Thoracic aorta (tissue), 2 donors: ENCODE measurements around the gene METTL1. TPM values are rescaled to one million over a fixed set of nuclear protein-coding genes. Genes with fewer than 3 reads are reported as not detected.

Experiments used
- ATAC-seq: fragments of 150-250 bp; one replicate; pipeline ENCODE4 v1.8.0; 2017; ENCODE audit warnings: low read depth; ENCODE audit not compliant: insufficient number of reproducible peaks, low FRiP score
- DNase-seq: peaks from one replicate; pipeline ENCODE4 v3.0.0-alpha.2; 2020; ENCODE audit warnings: low spot score
- H3K27ac ChIP-seq, 2 donors: fragments of 200-600 bp; sonication (generic); 1 replicate in 1 of 2; 2 replicates in 1 of 2; pipeline ENCODE4 v1.5.1; 2016; ENCODE audit warnings: mild to moderate bottlenecking in 2 of 2, moderate library complexity in 2 of 2
- H3K27me3 ChIP-seq: fragments of 200-600 bp; sonication (generic); replicated peaks from 2 replicates; pipeline ENCODE4 v1.6.0; 2016; ENCODE audit warnings: mild to moderate bottlenecking; ENCODE audit not compliant: insufficient read depth
- H3K36me3 ChIP-seq: fragments of 200-600 bp; sonication (generic); one replicate; pipeline ENCODE4 v1.5.1; 2016
- H3K4me1 ChIP-seq, 2 donors: fragments of 200-600 bp; sonication (generic); 1 replicate in 1 of 2; 2 replicates in 1 of 2; pipeline versions ENCODE4 v1.5.1 to v1.6.0; 2016; ENCODE audit warnings: low read depth in 2 of 2, mild to moderate bottlenecking in 1 of 2; ENCODE audit not compliant: control insufficient read depth in 1 of 2
- H3K4me3 ChIP-seq: fragments of 200-600 bp; sonication (generic); 2 replicates; pipeline ENCODE4 v1.5.1; 2016; ENCODE audit warnings: mild to moderate bottlenecking
- H3K9me3 ChIP-seq: fragments of 200-600 bp; sonication (generic); 2 replicates; pipeline ENCODE4 v1.5.1; 2016
- total RNA-seq, 2 donors: library from RNA; depleted of rRNA; stranded (reverse); fragments of >200 nt; gene quantifications; one replicate each; pipeline versions ENCODE4 v1.1.0 to v1.2.3, GENCODE V29; 2016
- TF ChIP-seq, protein P1 (sequence below): fragments of 200-600 bp; sonication (generic); IDR thresholded peaks from one replicate; pipeline ENCODE4 v1.5.1; 2019; ENCODE audit warnings: antibody characterized with exemption

METTL1 gene
- total RNA-seq, 2 donors from 2014 or later: 10.4 to 13.5 TPM

DNA sequence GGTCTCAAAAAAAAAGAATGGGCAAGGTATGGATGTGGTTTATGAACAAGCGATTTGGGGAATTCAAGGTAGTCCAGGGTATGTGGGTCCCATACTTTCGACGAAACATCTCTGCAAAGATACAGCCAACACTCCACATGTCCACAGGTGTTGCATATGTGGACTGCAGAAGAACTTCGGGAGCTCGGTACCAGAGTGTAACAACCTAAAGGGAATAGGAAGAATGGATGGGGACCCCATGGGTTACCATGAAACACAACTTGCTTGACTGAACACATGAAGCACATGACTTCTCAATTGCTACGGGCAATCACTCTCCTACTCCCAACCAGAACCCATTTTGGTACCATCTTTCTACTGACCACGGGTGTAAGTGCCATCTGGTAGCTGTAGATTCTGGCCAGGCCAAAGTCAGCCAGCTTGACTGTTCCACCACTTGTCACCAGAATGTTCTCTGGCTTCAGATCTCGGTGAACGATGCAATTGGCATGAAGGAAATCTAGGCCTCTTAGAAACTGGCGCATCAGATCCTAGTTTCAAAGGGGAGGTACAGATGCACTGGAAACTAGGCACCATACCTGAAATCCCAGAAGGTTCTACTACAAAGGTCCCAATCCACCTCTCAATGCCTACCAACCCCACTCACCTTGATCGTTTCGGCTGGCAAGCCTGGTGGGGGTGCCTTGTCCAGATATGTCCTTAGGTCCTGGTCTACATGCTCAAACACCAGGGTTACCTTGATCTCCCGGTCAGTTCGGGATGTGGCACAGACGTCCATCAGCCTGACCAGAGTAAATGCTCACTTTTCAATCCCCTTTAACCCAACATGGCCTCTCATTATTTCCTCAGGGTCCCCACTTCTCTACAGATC, 21.1 kb downstream of the METTL1 start:
- Histone ChIP-seq H3K9me3 (no peaks in the 10 kb centered on the region), H3K27ac (peak overlapping the region; percentile 83 to 86), H3K4me3 (peak overlapping the region; percentile 90), H3K36me3 (peaks cover 21% of the 10 kb centered on the region), H3K27me3 (no peaks in the 10 kb centered on the region), H3K4me1 (peaks cover 17 to 26% of the 10 kb centered on the region in 2 donors)
- ATAC-seq: no peak
- TF ChIP-seq, protein P1, sequence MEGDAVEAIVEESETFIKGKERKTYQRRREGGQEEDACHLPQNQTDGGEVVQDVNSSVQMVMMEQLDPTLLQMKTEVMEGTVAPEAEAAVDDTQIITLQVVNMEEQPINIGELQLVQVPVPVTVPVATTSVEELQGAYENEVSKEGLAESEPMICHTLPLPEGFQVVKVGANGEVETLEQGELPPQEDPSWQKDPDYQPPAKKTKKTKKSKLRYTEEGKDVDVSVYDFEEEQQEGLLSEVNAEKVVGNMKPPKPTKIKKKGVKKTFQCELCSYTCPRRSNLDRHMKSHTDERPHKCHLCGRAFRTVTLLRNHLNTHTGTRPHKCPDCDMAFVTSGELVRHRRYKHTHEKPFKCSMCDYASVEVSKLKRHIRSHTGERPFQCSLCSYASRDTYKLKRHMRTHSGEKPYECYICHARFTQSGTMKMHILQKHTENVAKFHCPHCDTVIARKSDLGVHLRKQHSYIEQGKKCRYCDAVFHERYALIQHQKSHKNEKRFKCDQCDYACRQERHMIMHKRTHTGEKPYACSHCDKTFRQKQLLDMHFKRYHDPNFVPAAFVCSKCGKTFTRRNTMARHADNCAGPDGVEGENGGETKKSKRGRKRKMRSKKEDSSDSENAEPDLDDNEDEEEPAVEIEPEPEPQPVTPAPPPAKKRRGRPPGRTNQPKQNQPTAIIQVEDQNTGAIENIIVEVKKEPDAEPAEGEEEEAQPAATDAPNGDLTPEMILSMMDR: no peak
- no peak for DNase-seq

DNA sequence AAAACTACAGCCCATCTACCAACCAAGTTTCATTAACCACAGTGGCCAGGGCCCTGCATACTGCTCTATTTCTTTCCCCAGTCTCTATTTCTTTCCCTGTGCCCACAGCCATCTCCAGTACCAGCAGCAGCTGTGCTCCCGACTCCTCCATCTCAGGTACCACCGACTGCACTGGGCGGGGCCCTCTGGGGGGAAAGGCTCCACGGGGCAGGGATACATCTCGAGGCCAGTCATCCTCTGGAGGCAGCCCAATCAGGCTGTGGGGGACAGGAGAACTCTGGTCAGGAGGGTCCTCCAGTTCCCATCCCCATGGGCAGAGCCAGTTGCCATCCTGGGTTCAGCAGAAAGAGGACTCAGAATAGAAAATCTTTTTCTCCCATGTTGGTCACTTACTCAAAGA, 22.8 kb downstream of the METTL1 start:
- Histone ChIP-seq H3K9me3 (no peaks in the 10 kb centered on the region), H3K4me1 (peaks cover 15 to 23% of the 10 kb centered on the region in 2 donors), H3K27ac (no peak overlapping the region), H3K27me3 (no peaks in the 10 kb centered on the region), H3K4me3 (no peak overlapping the region), H3K36me3 (peaks cover 21% of the 10 kb centered on the region)
- TF ChIP-seq, protein P1: no peak
- DNase-seq: no peak
- no peak for ATAC-seq

DNA sequence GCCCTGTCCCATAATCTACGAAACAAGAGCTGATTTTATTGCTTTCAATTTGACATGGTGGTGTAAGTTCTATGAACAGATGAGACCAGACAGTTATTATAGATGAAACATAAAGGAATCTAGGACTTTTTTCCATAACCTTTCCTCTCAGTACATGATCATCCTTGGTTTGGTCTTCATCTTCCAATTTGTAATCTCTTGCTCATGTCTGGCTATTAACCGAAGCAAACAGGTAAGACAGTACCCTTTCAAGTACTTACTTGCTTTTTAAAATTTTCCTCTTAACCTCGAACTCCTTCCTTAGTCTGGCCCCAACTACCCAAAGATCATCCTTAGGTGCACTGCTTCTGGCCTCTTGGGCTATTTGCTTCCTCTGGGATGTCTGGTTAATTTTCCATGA, 25.9 kb downstream of the METTL1 start:
- Histone ChIP-seq H3K9me3 (no peaks in the 10 kb centered on the region), H3K27ac (no peak overlapping the region), H3K4me3 (peak overlapping the region; percentile 97), H3K27me3 (no peaks in the 10 kb centered on the region), H3K4me1 (peaks cover 5 to 10% of the 10 kb centered on the region in 2 donors), H3K36me3 (peaks cover 21% of the 10 kb centered on the region)
- no peak for ATAC-seq
- DNase-seq: no peak
- TF ChIP-seq, protein P1: no peak

DNA sequence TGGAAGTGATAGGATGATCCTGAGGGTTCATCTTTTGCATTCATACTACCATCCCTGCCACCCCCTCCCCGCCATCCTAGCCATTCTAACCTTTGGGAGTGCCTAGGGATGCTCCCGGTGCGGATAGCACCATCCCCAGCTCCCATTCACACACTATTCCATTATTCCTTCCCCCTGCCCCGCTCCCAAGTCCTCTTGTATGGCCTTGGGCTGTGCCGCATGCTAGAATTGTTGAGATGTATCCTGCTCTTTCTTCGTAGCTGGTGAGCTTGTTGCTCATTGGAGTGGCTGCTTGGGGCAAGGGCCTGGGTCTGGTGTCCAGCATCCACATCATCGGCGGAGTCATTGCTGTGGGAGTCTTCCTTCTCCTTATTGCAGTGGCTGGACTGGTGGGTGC, 26.4 kb downstream of the METTL1 start:
- ATAC-seq (no peak), DNase-seq (no peak)
- TF ChIP-seq, protein P1: no peak

DNA sequence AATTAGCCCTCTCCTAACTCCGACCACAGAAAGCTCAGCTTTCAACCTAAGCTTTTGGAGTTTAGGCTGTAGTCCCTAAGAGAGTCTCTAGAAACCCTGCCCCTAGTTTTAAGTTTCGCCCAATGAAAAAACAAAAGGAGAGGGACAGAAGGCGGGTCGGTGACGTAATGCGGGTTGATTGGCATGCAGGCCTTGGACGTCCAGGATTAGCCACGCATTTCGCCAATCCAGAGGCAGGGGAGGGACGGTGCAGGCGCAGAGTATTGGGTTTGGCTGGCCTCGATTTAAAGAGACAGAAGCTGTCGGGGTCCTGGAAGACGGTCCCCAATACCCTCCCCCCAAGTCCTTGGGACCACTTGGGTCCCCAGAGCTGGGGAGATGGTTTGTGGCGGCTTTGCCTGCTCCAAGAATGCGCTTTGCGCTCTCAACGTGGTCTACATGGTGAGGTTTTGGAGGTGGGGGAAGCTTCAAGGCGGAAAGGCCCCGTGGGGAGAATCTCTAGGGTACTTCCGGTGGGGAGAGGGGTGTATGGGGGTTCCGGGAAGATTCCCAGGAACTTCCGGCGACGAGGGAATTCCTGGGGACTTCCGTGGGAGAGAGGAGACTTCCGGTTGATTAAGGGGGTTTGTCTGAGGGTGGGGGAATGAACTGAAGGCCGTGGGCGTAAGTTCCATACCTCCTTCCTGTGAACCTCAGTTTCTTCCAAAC, 27.0 kb downstream of the METTL1 start, which contains the start of gene TSPAN31:
Gene TSPAN31 (plus strand): TSS at position 263 of the 708 bp plus-strand sequence. CDS start 116 bp downstream, at position 379.
- Histone ChIP-seq H3K4me1 (peaks cover 3 to 6% of the 10 kb centered on the region in 2 donors), H3K36me3 (peaks cover 21% of the 10 kb centered on the region), H3K27me3 (no peaks in the 10 kb centered on the region), H3K9me3 (no peaks in the 10 kb centered on the region), H3K27ac (peak within 1 kb of the TSS; percentile 98), H3K4me3 (peak within 1 kb of the TSS; percentile 97)
- TF ChIP-seq, protein P1: no peak
- ATAC-seq (peak; percentile 99), DNase-seq (peak; percentile 95)

More for the DNA sequence above, 26.4 kb downstream of the METTL1 start:
- H3K4me1 ChIP-seq: peaks cover 3 to 6% of the 10 kb centered on the region in 2 donors
- H3K36me3 ChIP-seq: peaks cover 21% of the 10 kb centered on the region
- peak overlapping the region; percentile 97 for H3K4me3 ChIP-seq
- peak overlapping the region; percentile 98 for H3K27ac ChIP-seq
- no peaks in the 10 kb centered on the region for H3K9me3 ChIP-seq
- H3K27me3 ChIP-seq: no peaks in the 10 kb centered on the region
